Adipocyte (in vitro differentiated cells): ENCODE data around the gene PSKH1.
"Not testable (repeated sequence)": the region's sequence is repeated elsewhere in the genome, so short reads cannot be mapped to it uniquely, and the experiment has no call there.

Experiments used
- DNase-seq: peaks from one replicate; pipeline ENCODE4 v3.0.0-alpha.2; 2015; ENCODE audit warnings: low read depth
- H3K27me3 ChIP-seq: replicated peaks from 2 replicates; pipeline ENCODE4 v1.7.0; 2013; ENCODE audit warnings: mild to moderate bottlenecking, low read length, moderate library complexity; ENCODE audit not compliant: control insufficient read depth, insufficient read depth
- H3K36me3 ChIP-seq: 2 replicates; pipeline ENCODE4 v1.7.0; 2013; ENCODE audit warnings: low read length, mild to moderate bottlenecking, moderate library complexity; ENCODE audit not compliant: control insufficient read depth, insufficient read depth, severe bottlenecking
- H3K4me1 ChIP-seq: 2 replicates; pipeline ENCODE4 v1.7.0; 2013; ENCODE audit warnings: mild to moderate bottlenecking, low read length, moderate library complexity; ENCODE audit not compliant: control insufficient read depth, insufficient read depth
- H3K4me3 ChIP-seq: 2 replicates; pipeline ENCODE4 v1.7.0; 2013; ENCODE audit warnings: mild to moderate bottlenecking, low read length, moderate library complexity
- H3K9ac ChIP-seq: 2 replicates; pipeline ENCODE4 v1.7.0; 2013; ENCODE audit warnings: mild to moderate bottlenecking, low read length, moderate library complexity
- H3K9me3 ChIP-seq: 2 replicates; pipeline ENCODE4 v1.7.0; 2013; ENCODE audit warnings: mild to moderate bottlenecking, low read length, moderate library complexity; ENCODE audit not compliant: control insufficient read depth

Gene PSKH1

GRCh38 chr16:67967958-67968399, 74.9 kb downstream of the PSKH1 start:
- no peaks in the 10 kb centered on the region for H3K9me3 ChIP-seq
- peak overlapping the region; percentile 97 for H3K9ac ChIP-seq
- peak; percentile 86 for DNase-seq
- peaks cover 48% of the 10 kb centered on the region for H3K4me1 ChIP-seq
- peaks cover under 1% of the 10 kb centered on the region for H3K36me3 ChIP-seq
- no peaks in the 10 kb centered on the region for H3K27me3 ChIP-seq
- peak overlapping the region; percentile 92 for H3K4me3 ChIP-seq

GRCh38 chr16:67968400-67969253, 75.6 kb downstream of the PSKH1 start, which contains the start of gene SLC12A4:
SLC12A4 (minus strand) TSS chr16:67968637; CDS start chr16:67968553, 84 bp downstream.
- H3K9ac ChIP-seq, result peak within 1 kb of the TSS; percentile 97
- peaks cover 41% of the 10 kb centered on the region for H3K4me1 ChIP-seq
- no peaks in the 10 kb centered on the region for H3K27me3 ChIP-seq
- no peaks in the 10 kb centered on the region for H3K9me3 ChIP-seq
- no peaks in the 10 kb centered on the region for H3K36me3 ChIP-seq
- peak within 1 kb of the TSS; percentile 92 for H3K4me3 ChIP-seq
- peak; percentile 92 for DNase-seq

GRCh38 chr16:67969254-67970039, 76.4 kb downstream of the PSKH1 start:
- Histone ChIP-seq H3K4me3 (peak overlapping the region; percentile 92), H3K9me3 (no peaks in the 10 kb centered on the region), H3K36me3 (no peaks in the 10 kb centered on the region), H3K9ac (peak overlapping the region; percentile 97), H3K4me1 (peaks cover 33% of the 10 kb centered on the region), H3K27me3 (no peaks in the 10 kb centered on the region)
- DNase-seq, result no peak

GRCh38 chr16:67971111-67971510, 78.1 kb downstream of the PSKH1 start:
- Histone ChIP-seq H3K9me3 (no peaks in the 10 kb centered on the region), H3K4me3 (no peak overlapping the region), H3K36me3 (no peaks in the 10 kb centered on the region), H3K27me3 (peaks cover under 1% of the 10 kb centered on the region), H3K9ac (no peak overlapping the region), H3K4me1 (peaks cover 19% of the 10 kb centered on the region)
- DNase-seq, result no peak

DNA sequence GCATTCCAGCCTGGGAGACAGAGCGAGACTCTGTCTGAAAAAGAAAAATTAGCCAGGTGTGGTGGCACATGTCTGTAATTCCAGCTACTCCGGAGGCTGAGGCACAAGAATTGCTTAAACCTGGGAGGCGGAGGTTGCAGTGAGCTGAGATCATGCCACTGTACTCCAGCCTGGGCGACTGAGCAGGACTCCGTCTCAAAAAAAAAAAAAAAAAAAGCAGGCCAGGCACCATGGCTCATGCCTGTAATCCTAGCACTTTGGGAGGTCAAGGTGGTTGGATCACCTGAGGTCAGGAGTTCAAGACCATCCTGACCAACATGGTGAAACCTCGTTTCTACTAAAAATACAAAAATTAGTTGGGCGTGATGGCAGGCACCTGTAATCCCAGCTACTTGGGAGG, 79.2 kb downstream of the PSKH1 start:
- not testable (repeated sequence) for H3K9ac ChIP-seq, H3K4me3 ChIP-seq, H3K36me3 ChIP-seq, H3K4me1 ChIP-seq, H3K9me3 ChIP-seq, DNase-seq
- H3K27me3 ChIP-seq, result peaks cover 11% of the 10 kb centered on the region

- DNase-seq, result no peak
- H3K4me1 ChIP-seq, result no peaks in the 10 kb centered on the region
Observed at GRCh38 chr16:67975321-67976105, 82.5 kb downstream of the PSKH1 start.

DNA sequence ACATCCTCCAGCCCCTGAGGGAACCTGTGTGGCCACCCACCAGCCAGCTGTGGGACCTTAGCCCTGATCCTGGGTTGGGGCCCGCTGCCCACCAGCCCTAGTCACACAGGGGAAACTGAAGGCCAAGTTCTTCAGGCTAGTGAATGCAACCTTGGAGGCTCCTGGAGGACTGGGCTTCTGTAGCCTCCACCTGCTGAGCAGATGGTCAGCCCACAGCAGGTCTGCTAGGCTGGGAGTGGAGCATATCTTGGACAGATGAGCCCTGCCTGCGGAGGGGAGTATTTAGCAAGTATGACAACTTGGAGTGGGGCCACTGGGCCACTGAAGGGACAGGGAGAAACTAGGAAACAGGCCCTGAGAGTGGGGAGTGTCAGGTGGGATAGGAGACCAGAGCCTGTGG, 83.2 kb downstream of the PSKH1 start:
- Histone ChIP-seq H3K36me3 (no peaks in the 10 kb centered on the region), H3K4me1 (no peaks in the 10 kb centered on the region), H3K4me3 (no peak overlapping the region), H3K9ac (no peak overlapping the region), H3K9me3 (no peaks in the 10 kb centered on the region), H3K27me3 (peaks cover 27% of the 10 kb centered on the region)
- no peak for DNase-seq

More at GRCh38 chr16:67975321-67976105, 82.5 kb downstream of the PSKH1 start:
- Histone ChIP-seq H3K9me3 (no peaks in the 10 kb centered on the region), H3K27me3 (peaks cover 25% of the 10 kb centered on the region), H3K4me3 (no peak overlapping the region), H3K9ac (no peak overlapping the region), H3K36me3 (no peaks in the 10 kb centered on the region)

DNA sequence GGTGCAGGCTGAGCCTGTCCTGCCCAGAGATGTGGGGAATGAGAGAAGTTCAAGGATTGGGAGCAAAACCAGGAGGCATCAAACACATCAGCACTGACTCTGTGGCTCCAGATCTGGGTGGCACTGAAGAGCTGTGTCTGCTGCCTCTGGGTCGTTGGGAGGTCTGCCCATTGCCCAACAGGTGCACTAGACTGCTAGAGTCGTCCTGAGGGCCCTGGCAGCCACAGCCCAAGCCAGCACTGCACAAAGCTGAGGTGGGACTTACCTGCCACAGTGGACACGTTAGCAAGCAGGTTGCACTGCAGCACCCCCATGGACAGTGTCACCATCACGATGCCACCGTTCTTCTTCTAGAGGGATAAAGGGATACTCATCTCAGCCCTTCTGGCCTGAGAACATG, 84.0 kb downstream of the PSKH1 start:
- no peaks in the 10 kb centered on the region for H3K9me3 ChIP-seq
- DNase-seq, result no peak
- H3K27me3 ChIP-seq, result peaks cover 27% of the 10 kb centered on the region
- H3K4me1 ChIP-seq, result no peaks in the 10 kb centered on the region
- no peak overlapping the region for H3K4me3 ChIP-seq
- H3K36me3 ChIP-seq, result no peaks in the 10 kb centered on the region
- no peak overlapping the region for H3K9ac ChIP-seq

DNA sequence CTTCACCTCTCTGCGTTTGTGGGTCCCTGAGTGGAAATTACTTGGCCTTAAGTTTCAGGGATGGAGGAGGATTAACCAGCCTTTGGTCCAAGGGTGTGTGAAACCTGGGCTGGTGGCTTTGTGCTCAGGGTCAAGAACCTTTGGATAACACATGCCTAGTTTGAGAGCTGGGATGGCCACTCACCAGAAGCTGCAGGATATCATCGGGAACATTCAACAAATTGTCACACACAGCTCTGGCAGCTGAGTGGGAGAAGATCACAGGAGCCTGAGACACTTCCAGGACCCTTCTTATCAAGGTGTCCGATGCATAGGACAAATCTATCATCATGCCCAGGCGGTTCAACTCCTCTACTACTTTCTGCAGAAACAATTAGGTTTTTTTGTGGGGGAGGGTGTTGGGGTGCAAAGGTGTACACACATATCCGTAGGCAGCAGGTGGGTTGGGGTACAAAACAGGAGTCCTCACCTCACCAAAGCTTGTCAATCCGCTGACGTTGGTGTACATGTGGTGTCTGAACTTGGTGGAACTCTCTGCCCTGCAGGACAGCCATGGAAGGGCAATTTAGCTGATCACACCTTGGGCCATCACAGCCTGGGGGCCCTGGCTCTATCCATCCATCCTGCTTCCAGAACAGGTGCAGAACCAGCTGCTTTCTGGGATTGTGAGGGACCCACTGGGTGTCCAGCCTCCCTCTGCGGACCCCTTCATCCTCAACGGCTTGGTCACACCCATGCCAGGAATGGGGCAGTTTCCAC, 84.6 kb downstream of the PSKH1 start:
- peaks cover 27% of the 10 kb centered on the region for H3K27me3 ChIP-seq
- no peak for DNase-seq
- H3K36me3 ChIP-seq, result no peaks in the 10 kb centered on the region
- H3K9ac ChIP-seq, result no peak overlapping the region
- H3K4me1 ChIP-seq, result no peaks in the 10 kb centered on the region
- no peaks in the 10 kb centered on the region for H3K9me3 ChIP-seq
- no peak overlapping the region for H3K4me3 ChIP-seq
